Breast epithelium (tissue), 4 donors: ENCODE data around the gene PARL. TPM values are rescaled to one million over a fixed set of nuclear protein-coding genes. Genes with fewer than 3 reads are reported as not detected.

Source experiments
- DNase-seq, 2 donors: peaks; one replicate each; pipeline ENCODE4 v3.0.0-alpha.2; 2019; ENCODE audit warnings: low spot score in 2 of 2
- H3K27ac ChIP-seq, 2 donors: fragments of 200-600 bp; sonication (generic) in 1 of 2; one replicate each; pipeline ENCODE4 v1.5.1; 2016 to 2019; ENCODE audit warnings: mild to moderate bottlenecking in 1 of 2
- H3K27me3 ChIP-seq, 2 donors: fragments of 200-600 bp; sonication (generic) in 1 of 2; one replicate each; pipeline versions ENCODE4 v1.5.1 to v1.6.0; 2017 to 2019; ENCODE audit warnings: control low read depth in 1 of 2, mild to moderate bottlenecking in 1 of 2
- H3K36me3 ChIP-seq: fragments of 200-600 bp; one replicate; pipeline ENCODE4 v1.5.1; 2019
- H3K4me1 ChIP-seq, 2 donors: fragments of 200-600 bp; sonication (generic); one replicate each; pipeline ENCODE4 v1.5.1; 2016 to 2019; ENCODE audit warnings: control low read depth in 1 of 2
- H3K4me3 ChIP-seq, 3 donors: fragments of 200-600 bp; sonication (generic); 1 replicate in 2 of 3; 2 replicates in 1 of 3; pipeline ENCODE4 v1.5.1; 2016 to 2019; ENCODE audit warnings: mild to moderate bottlenecking in 3 of 3, moderate library complexity in 2 of 3
- H3K9me3 ChIP-seq, 2 donors: fragments of 200-600 bp; sonication (generic) in 1 of 2; one replicate each; pipeline ENCODE4 v1.5.1; 2016 to 2019; ENCODE audit warnings: control low read depth in 1 of 2
- POLR2A ChIP-seq: fragments of 450-650 bp; IDR thresholded peaks from one replicate; pipeline ENCODE4 v1.6.1; 2016; ENCODE audit warnings: antibody characterized with exemption, mild to moderate bottlenecking, moderate library complexity
- POLR2AphosphoS5 ChIP-seq, 3 donors: sonication (generic); formaldehyde crosslinking; IDR thresholded peaks; one replicate each; pipeline ENCODE4 v1.6.1; 2017; ENCODE audit warnings: antibody characterized with exemption in 3 of 3
- intact Hi-C: fragments of 100-400 bp; cut with DNase I; formaldehyde crosslinking; loops from one replicate; pipeline ENCODE4 v1.15.1; 2023; ENCODE audit warnings: low total_unique reads
- total RNA-seq, 3 donors: library from RNA; depleted of rRNA; stranded (reverse); fragments of >200 nt; gene quantifications; one replicate each; pipeline ENCODE4 v1.1.0, GENCODE V29; 2016
- TF ChIP-seq, protein P1 (sequence below), 3 donors: fragments of 450-650 bp; IDR thresholded peaks; one replicate each; pipeline ENCODE4 v1.5.1; 2016 to 2017; ENCODE audit warnings: antibody characterized with exemption in 3 of 3, mild to moderate bottlenecking in 3 of 3, moderate library complexity in 3 of 3

The PARL gene
- total RNA-seq, 3 donors from 2014 or later, result 48.0 to 53.6 (median 50.5) TPM

DNA sequence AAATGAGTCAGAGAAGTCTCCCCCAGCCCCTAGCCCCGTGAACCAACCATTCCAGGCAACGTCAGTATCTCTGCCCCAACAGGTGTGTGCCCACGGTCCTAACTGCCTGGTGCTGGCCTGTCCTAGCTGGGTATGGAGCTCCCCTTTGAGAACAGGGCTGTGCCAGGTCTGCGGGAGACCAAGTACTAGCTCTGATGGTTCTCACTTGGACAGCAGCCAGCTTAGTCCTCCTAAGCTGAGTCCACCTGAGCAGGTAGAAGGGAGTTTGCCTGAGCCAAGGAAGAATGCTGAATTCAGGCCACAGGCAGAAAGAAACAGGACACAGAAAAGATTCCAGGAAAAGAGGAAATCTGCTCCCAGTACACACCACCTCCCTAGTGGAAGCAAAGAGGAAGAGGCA lies 33.1 kb upstream of the PARL start:
- no peaks in the 10 kb centered on the region for H3K27me3 ChIP-seq
- TF ChIP-seq, protein P1, sequence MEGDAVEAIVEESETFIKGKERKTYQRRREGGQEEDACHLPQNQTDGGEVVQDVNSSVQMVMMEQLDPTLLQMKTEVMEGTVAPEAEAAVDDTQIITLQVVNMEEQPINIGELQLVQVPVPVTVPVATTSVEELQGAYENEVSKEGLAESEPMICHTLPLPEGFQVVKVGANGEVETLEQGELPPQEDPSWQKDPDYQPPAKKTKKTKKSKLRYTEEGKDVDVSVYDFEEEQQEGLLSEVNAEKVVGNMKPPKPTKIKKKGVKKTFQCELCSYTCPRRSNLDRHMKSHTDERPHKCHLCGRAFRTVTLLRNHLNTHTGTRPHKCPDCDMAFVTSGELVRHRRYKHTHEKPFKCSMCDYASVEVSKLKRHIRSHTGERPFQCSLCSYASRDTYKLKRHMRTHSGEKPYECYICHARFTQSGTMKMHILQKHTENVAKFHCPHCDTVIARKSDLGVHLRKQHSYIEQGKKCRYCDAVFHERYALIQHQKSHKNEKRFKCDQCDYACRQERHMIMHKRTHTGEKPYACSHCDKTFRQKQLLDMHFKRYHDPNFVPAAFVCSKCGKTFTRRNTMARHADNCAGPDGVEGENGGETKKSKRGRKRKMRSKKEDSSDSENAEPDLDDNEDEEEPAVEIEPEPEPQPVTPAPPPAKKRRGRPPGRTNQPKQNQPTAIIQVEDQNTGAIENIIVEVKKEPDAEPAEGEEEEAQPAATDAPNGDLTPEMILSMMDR (IDR thresholded peaks at IDR 0.05), result no peak
- H3K4me3 ChIP-seq, result no peak overlapping the region
- intact Hi-C loops, result no loop called here
- no peak for DNase-seq
- H3K27ac ChIP-seq, result no peak overlapping the region
- H3K36me3 ChIP-seq, result no peaks in the 10 kb centered on the region
- no peaks in the 10 kb centered on the region for H3K4me1 ChIP-seq
- H3K9me3 ChIP-seq, result no peaks in the 10 kb centered on the region

DNA sequence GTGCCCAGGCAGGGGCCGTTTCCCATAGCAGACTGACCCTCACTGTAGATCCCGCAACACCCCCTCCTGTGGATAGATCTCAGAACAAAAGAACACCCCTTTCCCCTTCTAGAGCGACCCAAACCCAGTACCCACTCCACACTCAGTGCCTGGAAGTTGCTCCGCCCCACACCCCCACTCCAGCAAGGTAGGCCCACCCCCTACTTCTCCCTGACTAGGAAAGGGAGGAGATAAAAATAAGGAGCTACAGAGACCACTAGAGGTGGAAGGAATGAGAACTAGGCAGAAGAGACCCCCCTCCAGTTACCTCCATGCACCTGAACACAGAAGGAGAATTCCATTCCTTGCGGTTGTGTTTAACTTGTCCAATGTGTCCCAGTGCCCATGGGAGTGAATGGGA lies 30.2 kb upstream of the PARL start:
- TF ChIP-seq POLR2AphosphoS5 (IDR thresholded peaks at IDR 0.05) (no peak), POLR2A (no peak)
- TF ChIP-seq, protein P1 (IDR thresholded peaks at IDR 0.05), result no peak
- Histone ChIP-seq H3K27ac (no peak overlapping the region), H3K4me1 (no peaks in the 10 kb centered on the region), H3K36me3 (no peaks in the 10 kb centered on the region), H3K4me3 (no peak overlapping the region), H3K9me3 (no peaks in the 10 kb centered on the region), H3K27me3 (no peaks in the 10 kb centered on the region)
- intact Hi-C loops, result no loop called here
- no peak for DNase-seq

- Histone ChIP-seq H3K27ac (no peak overlapping the region), H3K36me3 (no peaks in the 10 kb centered on the region), H3K9me3 (no peaks in the 10 kb centered on the region), H3K4me3 (no peak overlapping the region), H3K27me3 (no peaks in the 10 kb centered on the region), H3K4me1 (no peaks in the 10 kb centered on the region)
- intact Hi-C loops, result no loop called here
- TF ChIP-seq POLR2A (no peak), POLR2AphosphoS5 (IDR thresholded peaks at IDR 0.05) (no peak)
- TF ChIP-seq, protein P1 (IDR thresholded peaks at IDR 0.05), result no peak
- no peak for DNase-seq
These were observed 28.9 kb upstream of the PARL start for GRCh38 chr3:183913580-183913920.

DNA sequence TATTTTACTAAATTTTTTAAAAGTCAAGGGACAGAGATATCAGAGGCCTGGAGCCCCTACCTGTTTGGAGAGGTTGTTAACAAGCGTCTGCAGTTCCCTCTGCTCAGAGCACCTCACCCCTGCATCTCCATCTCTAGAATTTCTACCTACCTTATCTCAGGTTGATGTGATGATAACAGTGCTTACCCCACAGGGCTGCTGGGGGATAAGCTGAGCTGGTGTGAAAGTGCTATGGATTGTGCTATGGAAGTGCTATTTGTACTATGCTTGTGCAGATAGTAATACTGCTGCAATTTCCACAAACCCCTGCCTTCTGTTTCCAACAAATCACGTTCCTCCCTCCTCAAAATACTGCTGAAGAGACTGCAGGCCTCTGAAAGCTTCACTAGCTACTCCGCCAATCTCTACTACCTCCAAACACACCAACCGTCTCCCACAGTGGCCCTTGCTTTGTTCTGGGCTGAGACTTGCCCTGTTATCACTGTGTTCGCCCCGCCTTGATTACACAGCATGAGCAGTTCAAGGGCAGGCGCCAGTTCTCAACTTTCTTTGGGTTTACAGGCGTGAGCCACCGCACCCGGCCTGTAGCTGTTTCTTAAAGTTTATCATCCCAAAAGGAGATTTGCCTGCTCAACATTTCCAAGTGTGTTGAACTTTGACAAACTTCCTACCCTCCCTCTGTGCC lies 28.4 kb upstream of the PARL start:
- no peaks in the 10 kb centered on the region for H3K4me1 ChIP-seq
- no peaks in the 10 kb centered on the region for H3K9me3 ChIP-seq
- no peak for DNase-seq
- no peak overlapping the region for H3K4me3 ChIP-seq
- no peak overlapping the region for H3K27ac ChIP-seq
- no peaks in the 10 kb centered on the region for H3K27me3 ChIP-seq
- no peak for TF ChIP-seq POLR2A
- TF ChIP-seq POLR2AphosphoS5 (IDR thresholded peaks at IDR 0.05), result no peak
- TF ChIP-seq, protein P1 (IDR thresholded peaks at IDR 0.05), result no peak
- H3K36me3 ChIP-seq, result no peaks in the 10 kb centered on the region
- intact Hi-C loops, result no loop called here

DNA sequence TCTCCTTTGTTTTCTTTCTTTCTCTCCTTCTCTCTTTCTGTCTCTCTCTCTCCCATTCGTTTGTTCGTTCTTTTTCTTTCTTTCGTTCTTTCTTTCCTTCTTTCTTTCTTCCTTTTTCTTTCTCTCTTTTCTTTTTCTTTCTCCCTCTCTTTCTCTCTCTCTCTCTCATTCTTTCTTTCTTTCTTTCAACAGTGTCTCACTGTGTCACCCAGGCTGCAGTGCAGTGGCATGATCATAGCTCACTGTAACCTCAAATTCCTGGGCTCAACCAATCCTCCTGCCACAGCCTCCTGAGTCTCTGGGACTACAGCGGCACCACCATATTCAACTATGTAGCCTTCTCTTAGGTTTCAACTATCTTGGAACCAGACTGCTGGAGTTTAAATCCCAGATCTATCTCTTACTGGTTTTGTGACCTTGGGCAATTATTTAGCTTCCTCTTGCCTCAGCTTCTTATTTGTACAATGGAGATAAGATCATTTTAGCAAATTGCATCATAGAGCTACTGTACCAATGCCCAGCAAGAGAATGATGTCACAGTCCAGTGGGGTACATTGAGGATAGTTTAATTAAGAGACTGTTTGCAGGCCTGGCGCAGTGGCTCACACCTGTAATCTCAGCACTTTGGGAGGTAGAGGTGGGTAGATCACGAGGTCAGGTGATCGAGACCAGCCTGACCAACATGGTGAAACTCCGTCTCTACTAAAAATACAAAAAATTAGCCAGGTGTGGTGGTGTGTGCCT lies 27.3 kb upstream of the PARL start:
- H3K9me3 ChIP-seq, result no peaks in the 10 kb centered on the region
- no peak for DNase-seq
- TF ChIP-seq, protein P1 (IDR thresholded peaks at IDR 0.05), result no peak
- no peak for TF ChIP-seq POLR2A
- TF ChIP-seq POLR2AphosphoS5 (IDR thresholded peaks at IDR 0.05), result no peak
- no peaks in the 10 kb centered on the region for H3K36me3 ChIP-seq
- no peak overlapping the region for H3K27ac ChIP-seq
- no peaks in the 10 kb centered on the region for H3K27me3 ChIP-seq
- intact Hi-C loops, result no loop called here
- H3K4me3 ChIP-seq, result no peak overlapping the region
- no peaks in the 10 kb centered on the region for H3K4me1 ChIP-seq
